Suprapubic skin (tissue), 4 donors: ENCODE data around the gene CASP3.

ENCODE experiments used
- CTCF ChIP-seq, 2 donors: fragments of 200-600 bp in 1 of 2; fragments of 450-650 bp in 1 of 2; sonication (generic) in 1 of 2; IDR thresholded peaks; one replicate each; pipeline ENCODE4 v1.5.1; 2016 to 2019; ENCODE audit warnings: antibody characterized with exemption in 2 of 2, mild to moderate bottlenecking in 1 of 2, moderate library complexity in 1 of 2
- EP300 ChIP-seq: sonication (generic); formaldehyde crosslinking; IDR thresholded peaks from one replicate; pipeline ENCODE4 v1.6.1; 2017; ENCODE audit warnings: antibody characterized with exemption
- POLR2AphosphoS5 ChIP-seq, 3 donors: sonication (generic); formaldehyde crosslinking; IDR thresholded peaks; one replicate each; pipeline ENCODE4 v1.6.1; 2017; ENCODE audit warnings: antibody characterized with exemption in 3 of 3

GRCh38 chr4:184697956-184698355 lies 48.7 kb upstream of the CASP3 start:
- TF ChIP-seq CTCF (IDR thresholded peaks at IDR 0.05) (no peak), POLR2AphosphoS5 (IDR thresholded peaks at IDR 0.05) (no peak), EP300 (no peak)
